HEK293 (cell line): Measurements from ENCODE around the gene NID1.

Experiments used
- CTCF ChIP-seq: fragments of 450-650 bp; formaldehyde crosslinking; IDR thresholded peaks from 2 replicates; pipeline ENCODE4 v1.5.1; 2016; ENCODE audit warnings: missing biosample characterization, missing genetic modification characterization
- MZF1 ChIP-seq: fragments of 450-650 bp; formaldehyde crosslinking; IDR thresholded peaks from 2 replicates; pipeline ENCODE4 v1.5.1; 2017; ENCODE audit warnings: missing biosample characterization, missing genetic modification characterization, borderline replicate concordance
- ZBTB20 ChIP-seq: fragments of 450-650 bp; formaldehyde crosslinking; IDR thresholded peaks from 2 replicates; pipeline ENCODE4 v1.5.1; 2016; ENCODE audit warnings: missing biosample characterization, missing genetic modification characterization
- ZNF138 ChIP-seq: fragments of 450-650 bp; formaldehyde crosslinking; IDR thresholded peaks from 2 replicates; pipeline ENCODE4 v1.5.1; 2016; ENCODE audit warnings: missing biosample characterization, missing genetic modification characterization, borderline replicate concordance
- ZNF221 ChIP-seq: fragments of 450-650 bp; formaldehyde crosslinking; IDR thresholded peaks from 2 replicates; pipeline ENCODE4 v1.5.1; 2017; ENCODE audit warnings: missing biosample characterization, missing genetic modification characterization, borderline replicate concordance
- ZNF362 ChIP-seq: fragments of 450-650 bp; formaldehyde crosslinking; IDR thresholded peaks from 2 replicates; pipeline ENCODE4 v1.5.1; 2016; ENCODE audit warnings: missing biosample characterization, missing genetic modification characterization
- ZNF416 ChIP-seq: fragments of 450-650 bp; formaldehyde crosslinking; IDR thresholded peaks from 2 replicates; pipeline ENCODE4 v1.5.1; 2016; ENCODE audit warnings: missing biosample characterization, missing genetic modification characterization
- ZNF473 ChIP-seq: fragments of 450-650 bp; formaldehyde crosslinking; IDR thresholded peaks from 2 replicates; pipeline ENCODE4 v1.5.1; 2017; ENCODE audit warnings: missing biosample characterization, missing genetic modification characterization
- ZNF600 ChIP-seq: fragments of 450-650 bp; formaldehyde crosslinking; IDR thresholded peaks from 2 replicates; pipeline ENCODE4 v1.5.1; 2016; ENCODE audit warnings: missing biosample characterization, missing genetic modification characterization
- ZNF660 ChIP-seq: fragments of 450-650 bp; IDR thresholded peaks from 2 replicates; pipeline ENCODE4 v1.5.1; 2018; ENCODE audit warnings: missing biosample characterization, mild to moderate bottlenecking, missing genetic modification characterization
- ZNF747 ChIP-seq: fragments of 450-650 bp; formaldehyde crosslinking; IDR thresholded peaks from 2 replicates; pipeline ENCODE4 v1.5.1; 2016; ENCODE audit warnings: missing biosample characterization, missing genetic modification characterization
- ZNF792 ChIP-seq: fragments of 450-650 bp; formaldehyde crosslinking; IDR thresholded peaks from 2 replicates; pipeline ENCODE4 v1.5.1; 2016; ENCODE audit warnings: missing biosample characterization, missing genetic modification characterization
- TF ChIP-seq, protein P1 (sequence below): fragments of 450-650 bp; formaldehyde crosslinking; IDR thresholded peaks from 2 replicates; pipeline ENCODE4 v1.5.1; 2016; ENCODE audit warnings: missing biosample characterization, missing genetic modification characterization

GRCh38 chr1:236039740-236040685 is 24.9 kb downstream of the NID1 start:
- TF ChIP-seq CTCF (tag by site-specific recombination) (no peak), ZNF747 (tag by site-specific recombination) (no peak), ZNF792 (tag by site-specific recombination) (no peak), ZNF473 (tag by site-specific recombination) (no peak), ZNF660 (tag by site-specific recombination) (no peak), ZNF138 (tag by site-specific recombination) (no peak), ZNF600 (tag by site-specific recombination) (no peak), ZNF362 (tag by site-specific recombination) (no peak), ZBTB20 (tag by site-specific recombination) (no peak), MZF1 (tag by site-specific recombination) (no peak), ZNF221 (tag by site-specific recombination) (no peak), ZNF416 (tag by site-specific recombination) (no peak)
- TF ChIP-seq, protein P1, sequence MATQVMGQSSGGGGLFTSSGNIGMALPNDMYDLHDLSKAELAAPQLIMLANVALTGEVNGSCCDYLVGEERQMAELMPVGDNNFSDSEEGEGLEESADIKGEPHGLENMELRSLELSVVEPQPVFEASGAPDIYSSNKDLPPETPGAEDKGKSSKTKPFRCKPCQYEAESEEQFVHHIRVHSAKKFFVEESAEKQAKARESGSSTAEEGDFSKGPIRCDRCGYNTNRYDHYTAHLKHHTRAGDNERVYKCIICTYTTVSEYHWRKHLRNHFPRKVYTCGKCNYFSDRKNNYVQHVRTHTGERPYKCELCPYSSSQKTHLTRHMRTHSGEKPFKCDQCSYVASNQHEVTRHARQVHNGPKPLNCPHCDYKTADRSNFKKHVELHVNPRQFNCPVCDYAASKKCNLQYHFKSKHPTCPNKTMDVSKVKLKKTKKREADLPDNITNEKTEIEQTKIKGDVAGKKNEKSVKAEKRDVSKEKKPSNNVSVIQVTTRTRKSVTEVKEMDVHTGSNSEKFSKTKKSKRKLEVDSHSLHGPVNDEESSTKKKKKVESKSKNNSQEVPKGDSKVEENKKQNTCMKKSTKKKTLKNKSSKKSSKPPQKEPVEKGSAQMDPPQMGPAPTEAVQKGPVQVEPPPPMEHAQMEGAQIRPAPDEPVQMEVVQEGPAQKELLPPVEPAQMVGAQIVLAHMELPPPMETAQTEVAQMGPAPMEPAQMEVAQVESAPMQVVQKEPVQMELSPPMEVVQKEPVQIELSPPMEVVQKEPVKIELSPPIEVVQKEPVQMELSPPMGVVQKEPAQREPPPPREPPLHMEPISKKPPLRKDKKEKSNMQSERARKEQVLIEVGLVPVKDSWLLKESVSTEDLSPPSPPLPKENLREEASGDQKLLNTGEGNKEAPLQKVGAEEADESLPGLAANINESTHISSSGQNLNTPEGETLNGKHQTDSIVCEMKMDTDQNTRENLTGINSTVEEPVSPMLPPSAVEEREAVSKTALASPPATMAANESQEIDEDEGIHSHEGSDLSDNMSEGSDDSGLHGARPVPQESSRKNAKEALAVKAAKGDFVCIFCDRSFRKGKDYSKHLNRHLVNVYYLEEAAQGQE, result no peak
